ENCODE results near the gene ATF7IP2. TPM values are rescaled to one million over a fixed set of nuclear protein-coding genes. Genes with fewer than 3 reads are reported as not detected.

Gene ATF7IP2
- total and polyA plus RNA-seq, 2 donors (not counting 3 experiments of a cell fraction or from before 2014, with no cell fraction given): 9.7 to 14.6 TPM

GRCh38 chr16:10386517-10387100, 748 bp downstream of the ATF7IP2 start:
- BruUV-seq (replicated peaks): TSS peak; percentile 53
- Histone ChIP-seq H3K79me2 (ENCODE audit: control insufficient read depth, insufficient read depth, low read length) (peaks cover 4% of the 10 kb centered on the region), H3K9me1 (replicated peaks; ENCODE audit: control insufficient read depth, extremely low read depth, insufficient read depth, low read length) (no peaks in the 10 kb centered on the region), H3K4me1 (ENCODE audit: control insufficient read depth, extremely low read depth, insufficient read depth, low read length) (peaks cover 8% of the 10 kb centered on the region), H3K36me3 (ENCODE audit: control insufficient read depth in 2 of 2, extremely low read depth in 1 of 2, insufficient read depth in 2 of 2, low read length in 2 of 2) (no peaks in the 10 kb centered on the region), H3K9ac (replicated peaks; ENCODE audit: extremely low read depth, insufficient read depth, low read length) (peak overlapping the region; percentile 89), H3K4me3 (replicated peaks in 1 of 3; ENCODE audit: insufficient read depth in 1 of 3, low read depth in 1 of 3, low read length in 3 of 3) (peak overlapping the region; percentile 72 to 94 (median 94)), H3K9me3 (replicated peaks; ENCODE audit: control insufficient read depth, insufficient read depth, low read length) (no peaks in the 10 kb centered on the region), H4K20me1 (replicated peaks; ENCODE audit: control insufficient read depth, extremely low read depth, insufficient read depth, low read length) (no peaks in the 10 kb centered on the region), H3K27me3 (ENCODE audit: control insufficient read depth in 2 of 2, insufficient read depth in 2 of 2, low read length in 2 of 2) (no peaks in the 10 kb centered on the region), H3K4me2 (ENCODE audit: insufficient read depth, low read length) (peak overlapping the region; percentile 84), H3K27ac (ENCODE audit: insufficient read depth, low read depth, low read length) (peak overlapping the region; percentile 55), H2AFZ (ENCODE audit: low read depth, low read length) (peak overlapping the region; percentile 82)
- dilution Hi-C loops (cut with MboI; ENCODE audit: extremely low pct_ligation_motif_present, low sequenced_read_pairs): no loop called here
- DNase-seq (ENCODE audit: low read depth, low spot score) (peak; percentile 57), FAIRE-seq (peak; percentile 40)
- ChIA-PET POLR2A (no interaction called here), CTCF (interaction anchor here (1.3 to 1.9 kb wide), 2 partner anchors 17 to 123 kb away, joined by 3 to 6 read pairs; no protein-coding TSS in a partner anchor)
- intact Hi-C loops (cut with micrococcal nuclease): loop anchor here (1.0 to 10.0 kb wide), 5 partner anchors 19 to 558 kb away; partner anchors contain the start of genes CLEC16A, DEXI and NUBP1
- peak; percentile 75 for TF ChIP-seq MAX (IDR thresholded peaks at IDR 0.05; ENCODE audit: insufficient read depth, insufficient read length)
- TF ChIP-seq GATA2 (IDR thresholded peaks at IDR 0.05; ENCODE audit: insufficient read depth, insufficient read length, low read depth, low read length): no peak
- TF ChIP-seq POLR2A (IDR thresholded peaks at IDR 0.05; ENCODE audit: low read depth, low read length): no peak
- TF ChIP-seq CTCF (IDR thresholded peaks at IDR 0.05; ENCODE audit: extremely low read depth in 1 of 2, insufficient read depth in 1 of 2, low read depth in 1 of 2, low read length in 2 of 2): no peak
